Thymus (tissue), 11 donors: ENCODE measurements around the gene DTNB. TPM values are rescaled to one million over a fixed set of nuclear protein-coding genes. Genes with fewer than 3 reads are reported as not detected.

ENCODE experiments used
- DNase-seq, 9 donors: peaks; one replicate each; pipeline ENCODE4 v3.0.0-alpha.2; 2013; ENCODE audit warnings: low spot score in 9 of 9, low read depth in 6 of 9, missing footprints in 1 of 9
- H3K27ac ChIP-seq, 2 donors: one replicate each; pipeline ENCODE4 v1.5.1; 2013; ENCODE audit warnings: control low read depth in 1 of 2, low read depth in 1 of 2, low read length in 1 of 2, mild to moderate bottlenecking in 1 of 2, moderate library complexity in 1 of 2
- H3K27me3 ChIP-seq, 2 donors: one replicate each; pipeline ENCODE4 v1.5.1; 2013; ENCODE audit warnings: low read length in 1 of 2; ENCODE audit not compliant: control insufficient read depth in 2 of 2, insufficient read depth in 1 of 2
- H3K36me3 ChIP-seq, 2 donors: one replicate each; pipeline ENCODE4 v1.5.1; 2013; ENCODE audit warnings: low read length in 1 of 2, mild to moderate bottlenecking in 1 of 2, moderate library complexity in 1 of 2; ENCODE audit not compliant: control insufficient read depth in 2 of 2, insufficient read depth in 2 of 2
- H3K4me1 ChIP-seq, 2 donors: one replicate each; pipeline ENCODE4 v1.5.1; 2013; ENCODE audit warnings: low read length in 2 of 2; ENCODE audit not compliant: control insufficient read depth in 2 of 2, insufficient read depth in 2 of 2
- H3K4me3 ChIP-seq, 2 donors: one replicate each; pipeline ENCODE4 v1.5.1; 2013; ENCODE audit warnings: low read length in 2 of 2, control low read depth in 1 of 2, mild to moderate bottlenecking in 1 of 2
- H3K9me3 ChIP-seq, 2 donors: one replicate each; pipeline ENCODE4 v1.5.1; 2013; ENCODE audit warnings: low read length in 1 of 2, mild to moderate bottlenecking in 1 of 2; ENCODE audit not compliant: control insufficient read depth in 2 of 2, insufficient read depth in 1 of 2
- WGBS: extraction: QIAGEN DNeasy Blood & Tissue Kit; methylation state at CpG from one replicate; pipeline ENCODE4 v1.1.7; 2013; 5-methylcytosine and 5-hydroxymethylcytosine counted together
- polyA plus RNA-seq: library from polyadenylated mRNA; stranded (reverse); fragments of 200-250 nt; gene quantifications from one replicate; pipeline ENCODE4 v1.2.3, GENCODE V29; 2013
- total RNA-seq: library from RNA; stranded (reverse); fragments of 120-200 nt; gene quantifications from one replicate; pipeline ENCODE4 v1.2.4, GENCODE V29; 2013
- donor health status: healthy.

Gene DTNB
- total and polyA plus RNA-seq, 2 donors, result 7.6 to 20.1 TPM

DNA sequence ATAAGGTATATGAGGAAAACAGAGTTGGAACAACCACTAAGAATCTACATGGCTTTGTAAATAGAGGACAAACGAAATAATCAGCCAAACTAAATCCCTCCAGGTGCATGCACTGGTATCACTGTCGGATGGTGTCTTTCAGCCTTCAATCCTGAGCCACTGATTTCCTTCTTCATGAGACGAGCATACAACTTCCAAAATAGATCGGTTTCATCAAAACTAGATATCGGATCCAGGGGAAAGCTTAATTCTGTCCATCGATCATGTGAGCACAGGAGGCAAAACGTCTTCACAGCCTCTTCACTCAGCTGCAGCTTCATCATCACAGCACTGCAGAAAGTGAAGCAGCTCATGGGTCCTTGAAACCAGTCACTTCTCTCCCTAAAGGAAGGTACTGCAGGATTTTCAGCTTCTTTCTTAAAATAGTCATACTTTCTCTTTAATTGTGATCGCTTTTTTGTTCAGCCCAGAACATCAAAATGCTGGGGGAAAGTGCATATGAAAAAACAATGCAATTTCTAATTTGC is 80.5 kb downstream of the DTNB start:
- Histone ChIP-seq H3K4me3 (no peak overlapping the region), H3K36me3 (peaks cover 0 to 4% of the 10 kb centered on the region in 2 donors), H3K27ac (no peak overlapping the region), H3K9me3 (no peaks in the 10 kb centered on the region), H3K4me1 (no peaks in the 10 kb centered on the region), H3K27me3 (no peaks in the 10 kb centered on the region)
- DNase-seq, result no peak
- 93% methylated on average over 8 of the region's 8 CpGs for WGBS

DNA sequence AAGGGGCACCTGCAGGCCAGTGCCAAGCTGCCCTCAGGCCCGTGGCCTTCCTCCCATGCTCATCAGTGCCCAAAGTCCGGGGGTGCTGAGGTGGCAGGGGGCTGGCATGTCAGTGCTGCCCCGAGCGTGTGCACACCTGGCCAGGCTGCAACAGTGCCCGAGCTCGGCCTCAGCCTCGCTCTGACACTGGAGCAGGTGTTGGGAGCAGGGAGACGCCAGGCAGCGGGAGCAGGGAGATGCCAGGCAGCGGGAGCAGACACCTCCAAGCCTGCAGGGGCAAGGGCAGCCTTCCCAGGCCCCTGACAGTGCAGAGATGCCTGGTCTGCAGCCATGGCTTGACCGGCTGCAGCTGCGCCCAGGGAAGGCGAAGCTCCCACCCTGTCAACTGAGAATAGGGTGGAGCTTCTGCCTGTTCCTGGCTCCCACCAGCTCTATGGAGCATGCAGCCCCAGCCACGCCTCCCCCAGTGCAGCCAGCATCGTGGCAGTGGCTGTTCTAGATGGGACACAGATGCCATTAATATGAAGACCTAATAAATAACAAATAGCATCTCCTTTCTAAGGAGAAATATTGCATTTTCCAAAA is 82.4 kb downstream of the DTNB start:
- Histone ChIP-seq H3K36me3 (peaks cover 0 to 4% of the 10 kb centered on the region in 2 donors), H3K4me3 (no peak overlapping the region), H3K27ac (no peak overlapping the region), H3K4me1 (no peaks in the 10 kb centered on the region), H3K27me3 (no peaks in the 10 kb centered on the region), H3K9me3 (no peaks in the 10 kb centered on the region)
- 98% methylated on average over 15 of the region's 15 CpGs for WGBS
- DNase-seq, result no peak

DNA sequence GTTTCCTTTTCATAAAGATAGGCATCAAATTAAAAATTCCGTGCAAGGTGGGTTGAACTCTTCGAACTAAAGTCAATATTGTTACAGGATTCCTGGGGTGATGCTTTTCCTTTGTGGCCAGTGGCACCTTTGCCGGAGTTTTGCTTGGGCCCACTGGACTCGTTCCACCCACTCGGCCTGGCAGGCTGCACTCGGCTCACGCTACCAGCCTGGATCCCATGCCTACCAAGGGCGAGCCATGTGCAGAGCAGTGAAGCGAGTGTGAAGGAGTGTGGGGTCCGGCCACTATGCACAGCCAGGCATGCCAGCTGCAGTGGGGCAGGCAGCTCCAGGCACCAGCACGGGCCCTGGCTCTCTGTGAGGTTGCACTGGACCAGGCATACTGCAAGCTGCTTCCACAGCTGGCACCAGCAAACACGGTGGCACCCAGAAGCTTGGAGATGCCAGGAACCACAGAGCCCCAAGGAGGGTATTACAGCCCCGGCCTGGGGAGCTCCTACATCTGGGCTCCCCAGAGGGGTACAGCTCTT is 83.6 kb downstream of the DTNB start:
- no peak for DNase-seq

DNA sequence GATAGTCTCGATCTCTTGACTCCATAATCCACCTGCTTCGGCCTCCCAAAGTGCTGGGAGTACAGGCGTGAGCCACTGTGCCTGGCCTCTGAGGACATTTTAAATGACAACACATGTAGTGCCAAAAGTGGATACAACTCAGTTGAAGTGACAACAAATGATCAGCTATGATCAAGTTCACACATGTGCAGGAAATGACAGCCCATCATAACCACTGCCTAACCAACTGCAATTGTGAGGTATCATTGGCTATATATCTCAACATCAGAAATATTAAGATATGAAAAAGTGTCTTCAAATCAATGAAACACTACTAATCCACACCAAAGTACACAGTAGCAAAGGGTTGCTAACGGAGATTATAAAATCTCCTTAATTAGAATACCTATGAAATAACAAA is 84.8 kb downstream of the DTNB start:
- no peaks in the 10 kb centered on the region for H3K27me3 ChIP-seq
- peaks cover 0 to 4% of the 10 kb centered on the region in 2 donors for H3K36me3 ChIP-seq
- H3K27ac ChIP-seq, result no peak overlapping the region
- no peak for DNase-seq
- no peak overlapping the region for H3K4me3 ChIP-seq
- H3K9me3 ChIP-seq, result no peaks in the 10 kb centered on the region
- 96% methylated on average over 4 of the region's 4 CpGs for WGBS
- H3K4me1 ChIP-seq, result no peaks in the 10 kb centered on the region

More for the DNA sequence above, 83.6 kb downstream of the DTNB start:
- no peaks in the 10 kb centered on the region for H3K9me3 ChIP-seq
- H3K27me3 ChIP-seq, result no peaks in the 10 kb centered on the region
- no peak overlapping the region for H3K4me3 ChIP-seq
- 99% methylated on average over 13 of the region's 13 CpGs for WGBS
- no peaks in the 10 kb centered on the region for H3K4me1 ChIP-seq
- H3K27ac ChIP-seq, result no peak overlapping the region
- H3K36me3 ChIP-seq, result peaks cover 0 to 4% of the 10 kb centered on the region in 2 donors

DNA sequence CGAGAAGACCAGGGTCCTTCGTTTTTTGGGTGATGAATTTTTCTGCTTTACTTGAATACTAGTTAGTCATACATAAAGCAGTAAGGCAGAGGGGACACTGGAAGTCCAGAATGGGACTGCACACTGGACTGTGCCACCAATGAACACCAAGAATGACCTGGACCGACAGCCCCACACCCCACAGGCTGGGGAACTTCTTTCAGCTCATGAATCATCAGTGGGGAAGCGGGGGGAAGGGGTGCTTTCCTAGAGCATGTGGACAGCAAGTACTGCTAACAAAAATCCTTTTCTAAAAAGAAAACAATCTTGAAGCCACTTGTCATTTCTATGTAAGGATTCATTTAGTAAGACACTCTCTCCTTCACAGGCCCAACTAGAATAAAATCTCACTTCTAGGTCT is 86.0 kb downstream of the DTNB start:
- Histone ChIP-seq H3K9me3 (no peaks in the 10 kb centered on the region), H3K27ac (no peak overlapping the region), H3K27me3 (no peaks in the 10 kb centered on the region), H3K36me3 (peaks cover 0 to 4% of the 10 kb centered on the region in 2 donors), H3K4me1 (no peaks in the 10 kb centered on the region), H3K4me3 (no peak overlapping the region)
- DNase-seq, result no peak
- 90% methylated on average over 4 of the region's 4 CpGs for WGBS

DNA sequence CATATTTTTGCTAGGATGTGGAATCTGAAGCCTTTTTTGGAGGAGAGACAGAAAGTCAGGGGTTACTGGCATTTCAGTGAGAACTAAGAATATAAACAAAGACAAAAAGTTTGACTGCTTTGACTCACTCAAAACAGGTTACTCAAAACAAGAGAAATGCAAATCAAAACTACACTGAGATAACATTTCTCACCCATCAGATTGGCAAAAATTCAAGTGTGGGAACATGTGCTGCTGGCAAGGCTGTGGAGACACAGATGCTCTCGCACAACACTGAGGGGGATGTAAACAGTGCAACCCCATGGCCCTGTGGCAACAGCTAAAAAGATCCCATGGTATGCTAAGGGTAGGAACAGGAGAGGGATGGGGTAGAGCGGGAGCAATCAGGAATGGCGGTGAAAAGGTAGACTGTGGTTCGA is 86.6 kb downstream of the DTNB start:
- H3K36me3 ChIP-seq, result peaks cover 0 to 4% of the 10 kb centered on the region in 2 donors
- H3K27me3 ChIP-seq, result no peaks in the 10 kb centered on the region
- no peak overlapping the region for H3K27ac ChIP-seq
- no peaks in the 10 kb centered on the region for H3K9me3 ChIP-seq
- no peak for DNase-seq
- no peak overlapping the region for H3K4me3 ChIP-seq
- 94% methylated on average over 4 of the region's 4 CpGs for WGBS
- H3K4me1 ChIP-seq, result no peaks in the 10 kb centered on the region

DNA sequence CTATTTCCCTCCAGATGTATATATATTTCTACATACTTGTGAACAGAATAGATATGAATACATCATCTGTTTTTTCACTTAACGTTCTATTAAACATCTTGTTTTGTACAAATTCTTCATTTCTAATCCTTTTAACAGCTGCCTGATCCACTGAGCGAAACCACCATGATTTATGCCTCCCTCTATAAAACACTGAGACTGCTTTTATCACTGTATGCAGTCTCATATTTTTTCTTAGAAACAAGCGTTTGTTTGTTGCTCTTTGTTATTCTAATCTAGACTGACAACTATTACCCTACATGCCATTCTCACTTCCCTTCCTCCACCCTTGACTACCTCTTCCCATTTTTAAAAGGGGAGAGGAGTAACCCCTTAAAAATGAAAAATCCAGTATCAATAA is 88.2 kb downstream of the DTNB start:
- H3K4me1 ChIP-seq, result no peaks in the 10 kb centered on the region
- no peaks in the 10 kb centered on the region for H3K9me3 ChIP-seq
- H3K27me3 ChIP-seq, result no peaks in the 10 kb centered on the region
- H3K27ac ChIP-seq, result no peak overlapping the region
- DNase-seq, result no peak
- H3K36me3 ChIP-seq, result peaks cover 0 to 4% of the 10 kb centered on the region in 2 donors
- 95% methylated on average over 3 of the region's 3 CpGs for WGBS
- no peak overlapping the region for H3K4me3 ChIP-seq

DNA sequence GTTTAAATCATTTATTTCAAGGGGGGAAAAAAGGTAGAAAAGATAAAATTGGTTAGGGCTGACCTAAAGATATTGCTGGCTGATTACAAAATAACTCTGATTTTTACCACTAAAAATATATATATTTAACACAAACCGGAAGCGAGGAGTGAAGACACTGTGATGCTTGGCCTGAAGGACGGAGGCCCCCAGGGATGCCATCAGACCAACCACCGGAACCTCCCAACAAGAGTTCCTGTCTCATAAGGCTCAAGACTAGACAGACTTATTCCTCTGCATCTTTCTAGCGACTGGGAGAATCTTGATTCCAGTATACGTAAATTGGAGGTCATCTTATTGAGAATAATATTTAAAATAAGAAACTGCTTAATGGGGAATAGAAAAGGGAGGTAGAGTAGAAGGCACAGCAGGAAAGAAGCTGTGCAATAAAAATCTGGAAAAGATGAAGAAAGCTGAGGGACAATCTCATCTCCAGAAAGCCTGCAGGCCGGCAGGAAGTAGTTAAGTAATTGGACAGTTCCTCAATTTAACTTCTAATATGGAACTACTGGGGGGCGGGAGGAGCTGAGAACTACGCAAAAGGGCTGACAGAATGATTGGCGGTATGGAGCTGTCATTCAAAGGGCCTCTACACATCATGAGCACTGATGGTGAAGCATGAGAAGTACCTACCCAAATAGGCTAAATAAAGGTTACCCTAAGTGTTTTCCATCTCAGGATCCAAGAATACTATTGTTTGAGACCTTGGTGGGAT is 91.1 kb downstream of the DTNB start:
- no peaks in the 10 kb centered on the region for H3K27me3 ChIP-seq
- H3K4me3 ChIP-seq, result no peak overlapping the region
- WGBS, result 96% methylated on average over 10 of the region's 10 CpGs
- no peaks in the 10 kb centered on the region for H3K36me3 ChIP-seq
- H3K27ac ChIP-seq, result no peak overlapping the region
- H3K4me1 ChIP-seq, result no peaks in the 10 kb centered on the region
- no peak for DNase-seq
- no peaks in the 10 kb centered on the region for H3K9me3 ChIP-seq

DNA sequence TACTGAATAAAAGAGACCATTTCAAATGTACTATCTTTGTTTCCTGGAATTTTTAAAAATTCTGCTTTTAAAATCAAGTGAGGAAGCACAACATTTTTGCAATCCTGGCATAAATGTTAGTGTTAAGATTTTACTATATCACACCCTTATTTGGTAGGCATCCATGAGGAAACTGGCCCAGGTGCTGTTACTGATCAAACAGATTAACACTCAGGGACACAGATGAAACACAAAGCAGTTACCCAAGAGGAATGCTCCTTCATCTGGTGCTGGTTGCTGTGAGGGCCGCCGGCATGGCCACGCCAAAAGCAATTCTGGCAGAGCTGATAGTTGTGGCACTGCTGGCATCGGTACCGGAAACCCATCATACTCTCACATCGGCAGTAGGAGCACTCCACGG is 96.8 kb downstream of the DTNB start:
- Histone ChIP-seq H3K27me3 (no peaks in the 10 kb centered on the region), H3K36me3 (peaks cover 0 to 2% of the 10 kb centered on the region in 2 donors), H3K4me1 (no peaks in the 10 kb centered on the region), H3K27ac (no peak overlapping the region), H3K9me3 (no peaks in the 10 kb centered on the region), H3K4me3 (no peak overlapping the region)
- WGBS, result 97% methylated on average over 7 of the region's 7 CpGs
- no peak for DNase-seq
